GM23338 (cell line): ENCODE measurements around the gene ZNF76. TPM values are rescaled to one million over a fixed set of nuclear protein-coding genes. Genes with fewer than 3 reads are reported as not detected.

Experiments
- ATAC-seq: fragments of 200-7000 bp; cut with Tn5 transposase; 3 replicates; pipeline ENCODE4 v1.9.1; 2020
- DNase-seq: peaks from one replicate; pipeline ENCODE4 v3.0.0-alpha.2; 2015; ENCODE audit warnings: low spot score
- H2AFZ ChIP-seq: fragments of 200-600 bp; sonication (generic); 2 replicates; pipeline ENCODE4 v1.8.0; 2016; ENCODE audit warnings: antibody characterized with exemption, mild to moderate bottlenecking, moderate library complexity
- H3F3A ChIP-seq: fragments of 200-600 bp; sonication (generic); replicated peaks from 2 replicates; pipeline ENCODE4 v1.8.0; 2017; ENCODE audit warnings: antibody characterized with exemption, mixed run types, low read depth
- H3K27ac ChIP-seq: fragments of 200-600 bp; sonication (generic); 2 replicates; pipeline ENCODE4 v1.6.1; 2016; ENCODE audit warnings: low read depth
- H3K27me3 ChIP-seq: fragments of 200-600 bp; sonication (generic); 2 replicates; pipeline ENCODE4 v1.8.0; 2016; ENCODE audit warnings: mild to moderate bottlenecking, mixed run types, moderate library complexity; ENCODE audit not compliant: insufficient read depth
- H3K36me3 ChIP-seq: fragments of 200-600 bp; sonication (generic); 2 replicates; pipeline ENCODE4 v1.8.0; 2016; ENCODE audit warnings: mild to moderate bottlenecking; ENCODE audit not compliant: insufficient read depth
- H3K4me1 ChIP-seq: fragments of 200-600 bp; sonication (generic); 2 replicates; pipeline ENCODE4 v1.8.0; 2016; ENCODE audit warnings: mild to moderate bottlenecking, moderate library complexity; ENCODE audit not compliant: insufficient read depth
- H3K4me2 ChIP-seq: fragments of 200-600 bp; sonication (generic); 2 replicates; pipeline ENCODE4 v1.7.1; 2017; ENCODE audit warnings: mixed run types
- H3K4me3 ChIP-seq: fragments of 200-600 bp; sonication (generic); 2 replicates; pipeline ENCODE4 v1.6.1; 2016; ENCODE audit warnings: mixed run types
- H3K79me2 ChIP-seq: fragments of 200-600 bp; sonication (generic); replicated peaks from 2 replicates; pipeline ENCODE4 v1.8.0; 2017; ENCODE audit warnings: mild to moderate bottlenecking; ENCODE audit not compliant: insufficient read depth
- H3K9me2 ChIP-seq: fragments of 200-600 bp; sonication (generic); 2 replicates; pipeline ENCODE4 v1.8.0; 2017; ENCODE audit not compliant: insufficient read depth
- H4K20me1 ChIP-seq: fragments of 200-600 bp; sonication (generic); replicated peaks from 2 replicates; pipeline ENCODE4 v1.8.0; 2017; ENCODE audit warnings: mild to moderate bottlenecking; ENCODE audit not compliant: insufficient read depth
- H3K27ac Mint-ChIP-seq: 2 replicates; pipeline ENCODE4 v1.8.0; 2020; ENCODE audit warnings: inconsistent platforms, mild to moderate bottlenecking, moderate library complexity, mixed read lengths
- H3K27me3 Mint-ChIP-seq: 3 replicates; pipeline ENCODE4 v1.8.0; 2022; ENCODE audit warnings: low read depth, mild to moderate bottlenecking, moderate library complexity, mixed read lengths, inconsistent platforms; ENCODE audit not compliant: insufficient read depth, poor library complexity
- H3K36me3 Mint-ChIP-seq: 3 replicates; pipeline ENCODE4 v1.8.0; 2021; ENCODE audit warnings: low read depth, mild to moderate bottlenecking, inconsistent platforms, moderate library complexity, mixed read lengths
- H3K4me1 Mint-ChIP-seq: 3 replicates; pipeline ENCODE4 v1.8.0; 2020; ENCODE audit warnings: mild to moderate bottlenecking, inconsistent platforms, mixed read lengths
- H3K4me3 Mint-ChIP-seq: 3 replicates; pipeline ENCODE4 v1.8.0; 2021; ENCODE audit warnings: moderate library complexity, mild to moderate bottlenecking, inconsistent platforms, mixed read lengths
- H3K9me3 Mint-ChIP-seq: 3 replicates; pipeline ENCODE4 v1.8.0; 2020; ENCODE audit warnings: moderate library complexity, mild to moderate bottlenecking, inconsistent platforms, mixed read lengths
- CREB1 ChIP-seq: fragments of 250-450 bp; sonication (Bioruptor Pico); IDR thresholded peaks from 2 replicates; pipeline ENCODE4 v1.5.0; 2020; ENCODE audit warnings: low read depth, mild to moderate bottlenecking, moderate library complexity
- EZH2 ChIP-seq: fragments of 200-600 bp; sonication (generic); IDR thresholded peaks from one replicate; pipeline ENCODE4 v1.8.0; 2017; ENCODE audit warnings: antibody characterized with exemption, mild to moderate bottlenecking, low read depth; ENCODE audit not compliant: unreplicated experiment
- JUNB ChIP-seq: IDR thresholded peaks from one replicate; pipeline ENCODE4 v1.6.1; 2016; ENCODE audit warnings: antibody characterized with exemption; ENCODE audit not compliant: unreplicated experiment
- NANOG ChIP-seq: IDR thresholded peaks from 2 replicates; pipeline ENCODE4 v1.6.1; 2016; ENCODE audit warnings: antibody characterized with exemption, borderline replicate concordance
- POLR2AphosphoS5 ChIP-seq: IDR thresholded peaks from 2 replicates; pipeline ENCODE4 v1.6.1; 2016; ENCODE audit warnings: antibody characterized with exemption, low read depth
- STAT1 ChIP-seq: IDR thresholded peaks from one replicate; pipeline ENCODE4 v1.6.1; 2016; ENCODE audit warnings: antibody characterized with exemption; ENCODE audit not compliant: unreplicated experiment
- ZNF114 ChIP-seq: fragments of 250-450 bp; sonication (Bioruptor Pico); IDR thresholded peaks from 2 replicates; pipeline ENCODE4 v1.5.0; 2020; ENCODE audit warnings: mild to moderate bottlenecking, moderate library complexity
- ZNF331 ChIP-seq: fragments of 250-450 bp; sonication (Bioruptor Pico); IDR thresholded peaks from 2 replicates; pipeline ENCODE4 v1.5.0; 2020; ENCODE audit warnings: low read depth, mild to moderate bottlenecking, moderate library complexity
- polyA plus RNA-seq: library from polyadenylated mRNA; unstranded; fragments of >200 nt; fragmentation: Nextera tagmentation; extraction: Ambion mirVana; gene quantifications from 2 replicates; pipeline ENCODE4 v1.2.1, GENCODE V29; 2016
- total RNA-seq: library from RNA; depleted of rRNA; stranded (reverse); fragments of >200 nt; shearing (Covaris generic); gene quantifications from 2 replicates; pipeline ENCODE4 v1.2.3, GENCODE V29; 2014
- TF ChIP-seq, protein P1 (sequence below): fragments of 250-450 bp; sonication (Bioruptor Pico); IDR thresholded peaks from 2 replicates; pipeline ENCODE4 v1.5.0; 2020; ENCODE audit warnings: mild to moderate bottlenecking, moderate library complexity
- TF ChIP-seq, protein P2 (sequence below): IDR thresholded peaks from 2 replicates; pipeline ENCODE4 v1.6.1; 2016; ENCODE audit warnings: antibody characterized with exemption
- TF ChIP-seq, protein P3 (sequence below), 2 experiments: fragments of 200-600 bp in 1 of 2; sonication (generic) in 1 of 2; conservative IDR thresholded peaks; 2 replicates each; pipeline versions ENCODE4 v1.5.1 to v1.6.1; 2016 to 2017; ENCODE audit warnings: antibody characterized with exemption in 2 of 2, low read depth in 2 of 2, mild to moderate bottlenecking in 2 of 2, moderate library complexity in 1 of 2
- TF ChIP-seq, protein P4 (sequence below): IDR thresholded peaks from one replicate; pipeline ENCODE4 v1.6.1; 2018; ENCODE audit warnings: antibody characterized with exemption; ENCODE audit not compliant: unreplicated experiment

The ZNF76 gene
- total and polyA plus RNA-seq, 2 experiments from 2014 or later: 12.5 to 18.8 TPM

DNA sequence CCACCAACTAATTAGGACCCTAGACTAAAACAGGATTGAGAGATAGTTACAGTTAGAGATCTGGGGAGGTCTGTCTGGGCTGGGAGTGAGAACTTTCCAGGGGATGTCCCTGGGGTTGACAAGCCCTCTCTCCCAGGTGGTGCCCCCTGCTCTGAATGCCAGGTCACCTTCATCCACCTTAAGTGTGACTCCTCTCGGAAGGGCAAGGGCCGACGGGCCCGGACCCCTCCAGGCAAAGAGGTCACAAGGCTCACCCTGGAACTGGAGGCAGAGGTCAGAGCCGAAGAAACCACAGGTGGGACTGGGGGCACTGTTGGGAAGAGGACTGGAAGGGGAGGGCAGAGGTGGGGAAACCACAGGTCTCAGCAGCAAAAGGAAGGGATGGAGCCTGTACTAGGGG lies 17.0 kb upstream of the ZNF76 start (continued):
- TF ChIP-seq, protein P1, sequence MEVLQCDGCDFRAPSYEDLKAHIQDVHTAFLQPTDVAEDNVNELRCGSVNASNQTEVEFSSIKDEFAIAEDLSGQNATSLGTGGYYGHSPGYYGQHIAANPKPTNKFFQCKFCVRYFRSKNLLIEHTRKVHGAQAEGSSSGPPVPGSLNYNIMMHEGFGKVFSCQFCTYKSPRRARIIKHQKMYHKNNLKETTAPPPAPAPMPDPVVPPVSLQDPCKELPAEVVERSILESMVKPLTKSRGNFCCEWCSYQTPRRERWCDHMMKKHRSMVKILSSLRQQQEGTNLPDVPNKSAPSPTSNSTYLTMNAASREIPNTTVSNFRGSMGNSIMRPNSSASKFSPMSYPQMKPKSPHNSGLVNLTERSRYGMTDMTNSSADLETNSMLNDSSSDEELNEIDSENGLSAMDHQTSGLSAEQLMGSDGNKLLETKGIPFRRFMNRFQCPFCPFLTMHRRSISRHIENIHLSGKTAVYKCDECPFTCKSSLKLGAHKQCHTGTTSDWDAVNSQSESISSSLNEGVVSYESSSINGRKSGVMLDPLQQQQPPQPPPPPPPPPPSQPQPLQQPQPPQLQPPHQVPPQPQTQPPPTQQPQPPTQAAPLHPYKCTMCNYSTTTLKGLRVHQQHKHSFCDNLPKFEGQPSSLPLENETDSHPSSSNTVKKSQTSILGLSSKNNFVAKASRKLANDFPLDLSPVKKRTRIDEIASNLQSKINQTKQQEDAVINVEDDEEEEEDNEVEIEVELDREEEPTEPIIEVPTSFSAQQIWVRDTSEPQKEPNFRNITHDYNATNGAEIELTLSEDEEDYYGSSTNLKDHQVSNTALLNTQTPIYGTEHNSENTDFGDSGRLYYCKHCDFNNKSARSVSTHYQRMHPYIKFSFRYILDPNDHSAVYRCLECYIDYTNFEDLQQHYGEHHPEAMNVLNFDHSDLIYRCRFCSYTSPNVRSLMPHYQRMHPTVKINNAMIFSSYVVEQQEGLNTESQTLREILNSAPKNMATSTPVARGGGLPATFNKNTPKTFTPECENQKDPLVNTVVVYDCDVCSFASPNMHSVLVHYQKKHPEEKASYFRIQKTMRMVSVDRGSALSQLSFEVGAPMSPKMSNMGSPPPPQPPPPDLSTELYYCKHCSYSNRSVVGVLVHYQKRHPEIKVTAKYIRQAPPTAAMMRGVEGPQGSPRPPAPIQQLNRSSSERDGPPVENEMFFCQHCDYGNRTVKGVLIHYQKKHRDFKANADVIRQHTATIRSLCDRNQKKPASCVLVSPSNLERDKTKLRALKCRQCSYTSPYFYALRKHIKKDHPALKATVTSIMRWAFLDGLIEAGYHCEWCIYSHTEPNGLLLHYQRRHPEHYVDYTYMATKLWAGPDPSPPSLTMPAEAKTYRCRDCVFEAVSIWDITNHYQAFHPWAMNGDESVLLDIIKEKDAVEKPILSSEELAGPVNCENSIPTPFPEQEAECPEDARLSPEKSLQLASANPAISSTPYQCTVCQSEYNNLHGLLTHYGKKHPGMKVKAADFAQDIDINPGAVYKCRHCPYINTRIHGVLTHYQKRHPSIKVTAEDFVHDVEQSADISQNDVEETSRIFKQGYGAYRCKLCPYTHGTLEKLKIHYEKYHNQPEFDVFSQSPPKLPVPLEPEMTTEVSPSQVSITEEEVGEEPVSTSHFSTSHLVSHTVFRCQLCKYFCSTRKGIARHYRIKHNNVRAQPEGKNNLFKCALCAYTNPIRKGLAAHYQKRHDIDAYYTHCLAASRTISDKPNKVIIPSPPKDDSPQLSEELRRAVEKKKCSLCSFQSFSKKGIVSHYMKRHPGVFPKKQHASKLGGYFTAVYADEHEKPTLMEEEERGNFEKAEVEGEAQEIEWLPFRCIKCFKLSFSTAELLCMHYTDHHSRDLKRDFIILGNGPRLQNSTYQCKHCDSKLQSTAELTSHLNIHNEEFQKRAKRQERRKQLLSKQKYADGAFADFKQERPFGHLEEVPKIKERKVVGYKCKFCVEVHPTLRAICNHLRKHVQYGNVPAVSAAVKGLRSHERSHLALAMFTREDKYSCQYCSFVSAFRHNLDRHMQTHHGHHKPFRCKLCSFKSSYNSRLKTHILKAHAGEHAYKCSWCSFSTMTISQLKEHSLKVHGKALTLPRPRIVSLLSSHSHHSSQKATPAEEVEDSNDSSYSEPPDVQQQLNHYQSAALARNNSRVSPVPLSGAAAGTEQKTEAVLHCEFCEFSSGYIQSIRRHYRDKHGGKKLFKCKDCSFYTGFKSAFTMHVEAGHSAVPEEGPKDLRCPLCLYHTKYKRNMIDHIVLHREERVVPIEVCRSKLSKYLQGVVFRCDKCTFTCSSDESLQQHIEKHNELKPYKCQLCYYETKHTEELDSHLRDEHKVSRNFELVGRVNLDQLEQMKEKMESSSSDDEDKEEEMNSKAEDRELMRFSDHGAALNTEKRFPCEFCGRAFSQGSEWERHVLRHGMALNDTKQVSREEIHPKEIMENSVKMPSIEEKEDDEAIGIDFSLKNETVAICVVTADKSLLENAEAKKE: no peak
- no peak for TF ChIP-seq EZH2
- TF ChIP-seq POLR2AphosphoS5: no peak
- TF ChIP-seq JUNB: no peak
- no peak for TF ChIP-seq NANOG
- no peak for TF ChIP-seq ZNF331 (CRISPR knock-in tag)
- TF ChIP-seq, protein P2, sequence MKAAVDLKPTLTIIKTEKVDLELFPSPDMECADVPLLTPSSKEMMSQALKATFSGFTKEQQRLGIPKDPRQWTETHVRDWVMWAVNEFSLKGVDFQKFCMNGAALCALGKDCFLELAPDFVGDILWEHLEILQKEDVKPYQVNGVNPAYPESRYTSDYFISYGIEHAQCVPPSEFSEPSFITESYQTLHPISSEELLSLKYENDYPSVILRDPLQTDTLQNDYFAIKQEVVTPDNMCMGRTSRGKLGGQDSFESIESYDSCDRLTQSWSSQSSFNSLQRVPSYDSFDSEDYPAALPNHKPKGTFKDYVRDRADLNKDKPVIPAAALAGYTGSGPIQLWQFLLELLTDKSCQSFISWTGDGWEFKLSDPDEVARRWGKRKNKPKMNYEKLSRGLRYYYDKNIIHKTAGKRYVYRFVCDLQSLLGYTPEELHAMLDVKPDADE: no peak

DNA sequence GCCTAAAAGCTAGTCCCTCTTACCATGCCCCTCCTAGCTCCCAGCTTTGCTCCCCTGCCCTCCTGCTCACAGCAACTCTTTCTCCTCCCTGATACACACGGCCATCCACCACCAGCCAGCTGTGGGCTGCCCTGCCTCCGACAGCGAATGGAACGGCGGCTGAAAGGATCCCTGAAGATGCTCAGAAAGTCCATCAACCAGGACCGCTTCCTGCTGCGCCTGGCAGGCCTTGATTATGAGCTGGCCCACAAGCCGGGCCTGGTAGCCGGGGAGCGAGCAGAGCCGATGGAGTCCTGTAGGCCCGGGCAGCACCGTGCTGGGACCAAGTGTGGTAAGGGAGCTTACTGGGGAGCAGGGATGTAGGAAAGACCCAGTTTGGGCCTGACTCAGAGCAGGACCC lies 16.6 kb upstream of the ZNF76 start:
- no peak for ATAC-seq
- no peaks in the 10 kb centered on the region for H3K79me2 ChIP-seq
- H3K27me3 ChIP-seq: peaks cover 25% of the 10 kb centered on the region
- DNase-seq: no peak
- Mint-ChIP-seq H3K4me3 (no peak overlapping the region), H3K36me3 (no peaks in the 10 kb centered on the region; the same call in 2 of the 3 replicates), H3K27me3 (peaks cover 34% of the 10 kb centered on the region), H3K27ac (no peak overlapping the region), H3K9me3 (no peaks in the 10 kb centered on the region), H3K4me1 (peaks cover 44% of the 10 kb centered on the region)
- no peak overlapping the region for H3K27ac ChIP-seq
- peaks cover 22% of the 10 kb centered on the region for H4K20me1 ChIP-seq
- H3K36me3 ChIP-seq: no peaks in the 10 kb centered on the region
- no peaks in the 10 kb centered on the region for H3F3A ChIP-seq
- no peak overlapping the region for H3K4me3 ChIP-seq
- H2AFZ ChIP-seq: no peak overlapping the region
- peaks cover 30% of the 10 kb centered on the region for H3K4me1 ChIP-seq
- H3K9me2 ChIP-seq: no peaks in the 10 kb centered on the region
- no peak overlapping the region for H3K4me2 ChIP-seq
- TF ChIP-seq ZNF114 (CRISPR knock-in tag) (no peak), STAT1 (no peak), CREB1 (no peak), NANOG (no peak), EZH2 (no peak), JUNB (no peak), POLR2AphosphoS5 (no peak)
- TF ChIP-seq, protein P3, sequence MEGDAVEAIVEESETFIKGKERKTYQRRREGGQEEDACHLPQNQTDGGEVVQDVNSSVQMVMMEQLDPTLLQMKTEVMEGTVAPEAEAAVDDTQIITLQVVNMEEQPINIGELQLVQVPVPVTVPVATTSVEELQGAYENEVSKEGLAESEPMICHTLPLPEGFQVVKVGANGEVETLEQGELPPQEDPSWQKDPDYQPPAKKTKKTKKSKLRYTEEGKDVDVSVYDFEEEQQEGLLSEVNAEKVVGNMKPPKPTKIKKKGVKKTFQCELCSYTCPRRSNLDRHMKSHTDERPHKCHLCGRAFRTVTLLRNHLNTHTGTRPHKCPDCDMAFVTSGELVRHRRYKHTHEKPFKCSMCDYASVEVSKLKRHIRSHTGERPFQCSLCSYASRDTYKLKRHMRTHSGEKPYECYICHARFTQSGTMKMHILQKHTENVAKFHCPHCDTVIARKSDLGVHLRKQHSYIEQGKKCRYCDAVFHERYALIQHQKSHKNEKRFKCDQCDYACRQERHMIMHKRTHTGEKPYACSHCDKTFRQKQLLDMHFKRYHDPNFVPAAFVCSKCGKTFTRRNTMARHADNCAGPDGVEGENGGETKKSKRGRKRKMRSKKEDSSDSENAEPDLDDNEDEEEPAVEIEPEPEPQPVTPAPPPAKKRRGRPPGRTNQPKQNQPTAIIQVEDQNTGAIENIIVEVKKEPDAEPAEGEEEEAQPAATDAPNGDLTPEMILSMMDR (conservative IDR thresholded peaks at IDR 0.05; ENCODE audit: low read depth in 2 of 2): no peak
- TF ChIP-seq, protein P4, sequence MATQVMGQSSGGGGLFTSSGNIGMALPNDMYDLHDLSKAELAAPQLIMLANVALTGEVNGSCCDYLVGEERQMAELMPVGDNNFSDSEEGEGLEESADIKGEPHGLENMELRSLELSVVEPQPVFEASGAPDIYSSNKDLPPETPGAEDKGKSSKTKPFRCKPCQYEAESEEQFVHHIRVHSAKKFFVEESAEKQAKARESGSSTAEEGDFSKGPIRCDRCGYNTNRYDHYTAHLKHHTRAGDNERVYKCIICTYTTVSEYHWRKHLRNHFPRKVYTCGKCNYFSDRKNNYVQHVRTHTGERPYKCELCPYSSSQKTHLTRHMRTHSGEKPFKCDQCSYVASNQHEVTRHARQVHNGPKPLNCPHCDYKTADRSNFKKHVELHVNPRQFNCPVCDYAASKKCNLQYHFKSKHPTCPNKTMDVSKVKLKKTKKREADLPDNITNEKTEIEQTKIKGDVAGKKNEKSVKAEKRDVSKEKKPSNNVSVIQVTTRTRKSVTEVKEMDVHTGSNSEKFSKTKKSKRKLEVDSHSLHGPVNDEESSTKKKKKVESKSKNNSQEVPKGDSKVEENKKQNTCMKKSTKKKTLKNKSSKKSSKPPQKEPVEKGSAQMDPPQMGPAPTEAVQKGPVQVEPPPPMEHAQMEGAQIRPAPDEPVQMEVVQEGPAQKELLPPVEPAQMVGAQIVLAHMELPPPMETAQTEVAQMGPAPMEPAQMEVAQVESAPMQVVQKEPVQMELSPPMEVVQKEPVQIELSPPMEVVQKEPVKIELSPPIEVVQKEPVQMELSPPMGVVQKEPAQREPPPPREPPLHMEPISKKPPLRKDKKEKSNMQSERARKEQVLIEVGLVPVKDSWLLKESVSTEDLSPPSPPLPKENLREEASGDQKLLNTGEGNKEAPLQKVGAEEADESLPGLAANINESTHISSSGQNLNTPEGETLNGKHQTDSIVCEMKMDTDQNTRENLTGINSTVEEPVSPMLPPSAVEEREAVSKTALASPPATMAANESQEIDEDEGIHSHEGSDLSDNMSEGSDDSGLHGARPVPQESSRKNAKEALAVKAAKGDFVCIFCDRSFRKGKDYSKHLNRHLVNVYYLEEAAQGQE: no peak
